GM19328 (cell line): ENCODE results near the gene CHRNG.
"Not testable (repeated sequence)": the region's sequence is repeated elsewhere in the genome, so short reads cannot be mapped to it uniquely, and the experiment has no call there.

ENCODE experiments used
- ATAC-seq: cut with Tn5 transposase; IDR thresholded peaks from one replicate; pipeline ENCODE4 v1.9.1; 2021; ENCODE audit warnings: mild to moderate bottlenecking, moderate library complexity; ENCODE audit not compliant: unreplicated experiment

CHRNG gene

DNA sequence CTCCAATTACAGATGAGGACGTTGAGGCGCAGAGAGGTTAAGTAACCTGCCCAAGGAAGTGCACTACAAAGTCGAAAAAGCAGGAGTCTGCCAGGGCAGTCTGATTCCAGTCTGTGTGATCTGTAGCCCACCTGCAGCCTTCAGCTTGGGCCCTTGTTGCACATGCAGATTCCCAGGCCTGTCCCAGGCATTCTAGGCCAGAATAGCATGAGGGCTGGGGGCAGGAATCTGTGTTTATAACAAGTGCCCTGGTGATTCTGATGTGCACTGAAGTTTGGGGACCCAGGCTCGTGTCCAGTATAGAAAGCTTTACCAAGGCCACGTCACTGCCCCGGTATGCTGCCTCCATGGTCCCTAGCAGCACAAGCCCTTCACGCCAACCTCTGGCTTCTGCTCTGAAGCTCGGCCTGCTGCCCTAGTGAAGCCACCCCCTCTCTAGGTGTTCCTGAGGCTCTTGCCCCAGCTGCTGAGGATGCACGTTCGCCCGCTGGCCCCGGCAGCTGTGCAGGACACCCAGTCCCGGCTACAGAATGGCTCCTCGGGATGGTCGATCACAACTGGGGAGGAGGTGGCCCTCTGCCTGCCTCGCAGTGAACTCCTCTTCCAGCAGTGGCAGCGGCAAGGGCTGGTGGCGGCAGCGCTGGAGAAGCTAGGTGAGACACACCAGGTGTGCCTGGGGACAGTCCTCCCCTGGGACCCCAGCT is 4.6 kb downstream of the CHRNG start:
- no peak for ATAC-seq

DNA sequence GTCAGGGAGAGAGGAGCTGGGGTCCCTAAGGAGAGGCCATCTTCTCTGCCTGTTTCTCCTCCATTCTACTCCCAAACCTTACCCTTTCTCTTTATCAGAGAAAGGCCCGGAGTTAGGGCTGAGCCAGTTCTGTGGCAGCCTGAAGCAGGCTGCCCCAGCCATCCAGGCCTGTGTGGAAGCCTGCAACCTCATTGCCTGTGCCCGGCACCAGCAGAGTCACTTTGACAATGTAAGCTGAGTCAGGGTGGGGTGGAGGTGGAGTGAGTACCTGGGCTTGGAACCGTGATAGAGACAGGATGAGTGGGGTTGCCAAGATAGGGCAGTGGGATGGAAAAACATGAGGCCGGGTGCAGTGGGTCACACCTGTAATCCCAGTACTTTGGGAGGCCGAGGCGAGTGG is 5.2 kb downstream of the CHRNG start:
- no peak for ATAC-seq

DNA sequence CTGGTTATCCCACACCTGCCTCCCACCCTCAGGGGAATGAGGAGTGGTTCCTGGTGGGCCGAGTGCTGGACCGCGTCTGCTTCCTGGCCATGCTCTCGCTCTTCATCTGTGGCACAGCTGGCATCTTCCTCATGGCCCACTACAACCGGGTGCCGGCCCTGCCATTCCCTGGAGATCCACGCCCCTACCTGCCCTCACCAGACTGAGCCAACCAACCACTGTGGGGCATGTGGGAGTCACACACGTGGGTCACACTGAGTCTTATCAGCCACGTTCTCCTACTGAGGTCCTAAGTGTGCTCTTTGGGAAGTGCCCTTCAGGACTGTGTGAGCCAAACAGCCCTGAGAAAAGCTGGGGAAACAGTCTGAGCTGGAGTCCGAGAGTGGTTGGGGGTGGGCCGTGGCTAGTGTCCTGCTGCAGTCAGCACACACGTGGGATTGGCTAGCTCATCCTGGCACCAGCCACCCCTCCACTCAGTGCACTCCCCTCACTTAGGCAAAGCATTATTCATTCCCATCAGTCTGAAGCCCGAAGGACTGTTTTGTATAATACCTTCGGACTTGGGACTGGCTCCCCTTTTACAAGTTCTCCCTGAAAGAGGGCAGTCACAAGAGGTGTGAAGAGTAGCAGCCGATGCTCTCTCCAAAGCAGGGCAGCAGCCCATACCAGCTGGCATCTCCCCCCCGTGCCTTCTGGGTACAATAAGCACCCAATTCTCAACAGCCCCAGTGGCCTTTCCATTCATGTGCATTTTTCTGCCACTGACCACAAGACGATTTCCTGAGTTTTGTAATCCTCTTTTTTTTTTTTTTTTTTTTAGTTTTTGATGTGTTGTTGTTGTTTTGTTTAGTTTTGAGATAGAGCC is 6.3 kb downstream of the CHRNG start:
- ATAC-seq = no peak

DNA sequence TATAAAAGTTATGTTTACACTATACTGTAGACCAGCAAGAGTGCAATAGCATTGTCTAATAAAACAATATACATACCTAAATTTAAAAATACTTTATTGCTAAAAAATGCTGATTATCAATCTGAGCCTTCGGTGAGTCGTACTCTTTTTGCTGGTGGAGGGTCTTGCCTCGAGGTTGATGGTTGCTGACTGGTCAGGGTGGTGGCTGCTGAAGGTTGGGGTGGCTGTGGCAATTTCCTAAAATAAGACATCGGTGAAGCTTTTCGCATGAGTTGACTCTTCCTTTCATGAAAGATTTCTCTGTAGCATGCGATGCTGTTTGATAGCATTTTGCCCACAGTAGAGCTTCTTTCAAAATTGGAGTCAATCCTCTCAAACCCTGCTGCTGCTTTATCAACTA is 8.5 kb downstream of the CHRNG start:
- ATAC-seq = no peak

DNA sequence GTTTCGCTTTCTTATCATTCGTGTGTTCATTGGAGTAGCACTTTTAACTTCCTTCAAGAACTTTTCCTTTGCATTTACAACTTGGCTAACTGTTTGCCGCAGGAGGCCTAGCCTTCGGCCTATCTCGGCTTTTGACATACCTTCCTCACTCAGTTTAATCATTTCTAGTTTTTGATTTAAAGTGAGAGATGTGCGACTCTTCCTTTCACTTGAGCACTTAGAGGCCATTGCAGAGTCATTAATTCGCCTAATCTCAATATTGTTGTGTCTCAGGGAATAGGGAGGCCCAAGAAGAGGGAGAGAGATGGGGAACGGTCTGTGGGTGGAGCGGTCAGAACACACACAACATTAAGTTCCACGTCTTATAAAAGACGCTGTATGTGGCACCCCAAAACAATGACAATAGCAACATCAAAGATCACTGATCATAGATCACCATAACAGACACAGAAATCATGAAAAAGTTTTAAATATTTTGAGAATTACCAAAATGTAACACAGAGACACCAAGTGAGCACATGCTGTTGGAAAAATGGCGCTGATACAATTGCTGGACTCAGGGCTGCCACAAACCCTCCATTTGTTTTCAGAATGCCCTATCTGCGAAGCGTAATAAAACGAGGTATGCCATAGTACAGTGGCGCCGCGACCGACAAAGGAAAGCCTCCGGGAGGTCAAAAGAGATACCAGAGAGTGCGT is 10.3 kb downstream of the CHRNG start:
- peak; percentile 15 for ATAC-seq

DNA sequence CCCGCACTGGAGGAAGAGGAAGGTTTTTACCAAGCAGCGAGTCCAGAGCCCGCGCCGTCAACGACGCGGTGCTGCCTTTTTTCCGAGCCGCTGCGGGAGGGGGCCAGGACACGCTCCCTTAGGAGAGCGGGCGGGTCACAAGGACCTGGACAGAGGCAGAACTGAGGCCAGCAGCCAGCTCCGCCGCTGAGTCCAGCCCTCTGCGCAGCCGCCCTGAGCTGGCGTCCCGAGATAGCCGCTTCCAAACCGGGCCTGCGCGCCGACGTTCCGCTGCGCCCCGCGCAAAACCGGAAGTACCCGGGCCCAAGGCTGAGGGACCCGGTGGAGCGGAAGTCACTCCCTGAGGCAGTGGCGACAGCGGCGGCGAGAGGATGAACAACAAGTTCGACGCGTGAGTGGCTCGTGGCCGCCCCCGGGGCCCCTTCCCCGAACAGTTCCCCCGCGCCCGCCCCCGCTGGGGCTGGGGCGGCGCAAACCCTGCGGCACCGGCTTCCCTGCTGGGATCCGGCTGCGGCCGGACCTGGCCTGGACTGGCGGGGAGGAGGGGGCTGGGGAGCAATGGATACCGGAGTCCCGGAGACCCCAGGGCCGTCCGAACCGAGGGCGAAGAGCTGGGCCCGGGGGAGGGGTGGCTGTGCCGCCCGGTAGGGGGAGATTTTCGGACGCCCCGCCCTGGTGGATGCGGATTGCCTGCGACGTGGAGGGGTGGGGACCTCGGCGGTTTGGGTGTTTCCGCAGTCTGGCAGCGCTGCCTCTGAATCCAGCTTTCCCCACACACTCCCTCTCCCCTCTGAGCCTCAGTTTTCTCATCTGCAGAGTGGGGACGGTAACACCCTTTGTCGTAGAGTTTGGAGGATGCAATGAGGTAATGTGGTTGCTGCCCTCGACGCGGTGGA is 11.1 kb downstream of the CHRNG start, which contains the start of the genes EIF4E2 and TIGD1:
TSS of gene EIF4E2 (plus strand) at position 336 of the 896 bp plus-strand sequence. CDS start at position 372, 36 bp downstream.
TSS of gene TIGD1 (minus strand) at position 204 of the 896 bp plus-strand sequence. CDS start 675 bp downstream, outside the sequence.
- ATAC-seq = peak; percentile 89

DNA sequence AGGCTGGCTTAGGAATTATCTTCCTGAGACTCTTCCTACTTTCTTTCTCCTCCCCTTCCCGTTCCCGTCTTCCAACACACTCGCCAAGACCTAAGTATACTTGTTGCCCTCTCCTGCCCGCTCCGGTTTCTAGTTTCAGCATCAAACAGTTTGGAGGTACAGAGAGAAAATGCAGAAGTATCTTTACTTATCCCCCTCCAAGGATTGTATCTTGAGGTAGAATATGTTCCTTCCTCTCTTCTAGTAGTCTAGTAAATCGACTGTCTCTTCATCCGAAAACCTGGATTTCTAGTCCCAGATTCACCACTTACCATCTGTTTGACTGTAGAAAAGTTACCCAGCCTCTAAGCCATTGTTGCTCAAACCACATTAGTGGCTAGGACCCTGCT is 11.8 kb downstream of the CHRNG start:
- ATAC-seq = no peak

DNA sequence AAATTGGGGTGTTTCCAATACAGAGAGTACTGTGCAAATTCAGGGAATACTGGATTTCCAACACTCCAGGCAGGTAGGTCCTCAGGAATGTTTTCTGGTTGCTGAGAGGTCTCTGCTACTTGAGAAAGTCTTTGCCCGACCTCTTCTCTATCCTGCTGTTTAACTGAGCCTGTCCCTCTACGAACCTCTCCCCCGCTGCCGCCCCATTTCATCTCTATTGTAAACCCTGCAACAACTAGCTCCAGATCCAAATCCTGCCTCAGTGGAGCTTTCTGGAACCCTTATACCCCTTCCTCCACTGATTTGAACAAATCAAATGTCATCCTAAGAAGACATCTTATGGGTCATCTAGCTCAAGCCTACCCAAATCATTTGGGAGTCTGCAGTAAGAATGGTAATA is 12.3 kb downstream of the CHRNG start:
- ATAC-seq = no peak

DNA sequence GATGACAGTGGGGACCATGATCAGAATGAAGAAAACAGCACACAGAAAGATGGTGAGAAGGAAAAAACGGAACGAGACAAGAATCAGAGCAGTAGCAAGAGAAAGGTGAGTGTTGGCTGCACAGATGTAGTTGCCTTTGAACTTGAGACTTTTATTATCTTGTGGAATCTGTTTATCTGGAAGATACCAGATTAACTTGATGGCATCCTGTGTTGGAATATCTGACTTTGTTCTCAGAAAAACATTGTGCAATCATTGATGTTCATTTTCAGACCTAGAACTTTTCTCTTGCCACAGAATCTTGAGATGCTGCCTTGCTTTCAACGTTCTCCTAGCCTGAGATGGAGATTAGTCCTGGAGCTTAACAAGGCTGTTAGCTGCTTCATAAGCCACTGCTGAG is 16.9 kb downstream of the CHRNG start:
- ATAC-seq = no peak

DNA sequence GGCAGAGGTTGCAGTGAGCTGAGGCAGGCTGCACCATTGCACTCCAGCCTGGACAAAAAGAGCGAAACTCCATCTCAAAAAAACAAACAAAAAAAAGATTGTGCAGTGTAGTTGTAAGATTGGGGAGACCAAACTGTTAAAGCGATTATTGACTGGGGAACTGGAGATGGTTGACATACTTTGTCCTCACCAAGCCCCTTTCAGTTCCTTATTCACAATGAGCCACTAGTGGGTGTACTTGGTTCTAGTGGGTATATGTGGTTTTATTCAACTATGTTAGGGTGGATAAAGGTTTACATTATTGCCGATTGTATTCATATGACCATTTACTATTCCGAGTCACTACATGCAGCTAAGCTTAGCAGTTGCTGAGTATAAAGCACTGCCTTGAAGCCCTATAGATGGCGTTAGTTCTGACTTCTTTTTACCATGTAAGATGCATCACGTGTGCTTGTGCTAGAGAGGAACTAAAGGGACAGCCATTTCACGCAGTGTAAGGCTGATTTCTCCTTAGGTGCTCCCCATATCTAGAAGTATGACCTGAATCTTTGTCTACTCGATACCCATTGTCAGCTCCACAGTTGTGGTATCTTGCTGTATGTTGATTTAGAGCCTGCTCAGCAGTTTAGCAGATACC is 23.1 kb downstream of the CHRNG start:
- no peak for ATAC-seq

DNA sequence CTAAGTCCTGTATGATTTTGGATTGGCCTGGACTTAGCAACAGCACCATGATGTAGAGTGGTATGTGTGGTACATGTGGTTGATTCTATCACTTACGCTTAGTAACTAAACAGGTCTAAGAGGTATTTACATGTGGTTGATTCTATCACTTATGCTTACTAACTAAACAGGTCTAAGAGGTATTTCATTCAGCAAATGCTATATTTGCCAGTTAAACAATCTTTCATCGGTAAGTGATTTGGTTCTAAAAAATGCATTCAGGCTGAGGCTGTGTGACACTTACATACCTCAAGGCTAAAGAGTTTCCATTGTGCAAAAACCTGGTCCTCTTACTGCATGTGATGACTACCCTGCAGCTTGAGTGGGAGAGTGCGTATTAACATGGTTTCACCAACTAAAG is 24.1 kb downstream of the CHRNG start:
- ATAC-seq = no peak

DNA sequence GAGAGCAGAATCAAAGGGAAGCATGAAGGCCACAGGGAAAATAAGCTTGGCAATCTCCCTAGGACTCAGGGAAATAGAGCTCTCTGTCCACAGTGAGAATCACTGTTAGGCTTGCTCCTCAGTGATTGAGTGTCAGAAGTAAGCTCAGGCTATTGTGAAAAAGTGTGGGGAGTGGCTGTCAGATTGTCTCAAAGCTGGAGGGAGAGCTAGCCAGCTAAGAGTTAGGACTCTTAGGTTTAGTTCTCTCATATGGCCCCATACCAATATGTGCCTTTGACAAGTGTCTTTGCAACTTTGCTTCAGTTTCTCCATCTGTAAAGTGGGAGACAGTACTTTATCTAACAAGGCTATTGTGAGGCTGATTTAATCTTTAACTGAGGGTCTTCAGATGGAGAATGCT is 28.2 kb downstream of the CHRNG start:
- ATAC-seq = no peak

DNA sequence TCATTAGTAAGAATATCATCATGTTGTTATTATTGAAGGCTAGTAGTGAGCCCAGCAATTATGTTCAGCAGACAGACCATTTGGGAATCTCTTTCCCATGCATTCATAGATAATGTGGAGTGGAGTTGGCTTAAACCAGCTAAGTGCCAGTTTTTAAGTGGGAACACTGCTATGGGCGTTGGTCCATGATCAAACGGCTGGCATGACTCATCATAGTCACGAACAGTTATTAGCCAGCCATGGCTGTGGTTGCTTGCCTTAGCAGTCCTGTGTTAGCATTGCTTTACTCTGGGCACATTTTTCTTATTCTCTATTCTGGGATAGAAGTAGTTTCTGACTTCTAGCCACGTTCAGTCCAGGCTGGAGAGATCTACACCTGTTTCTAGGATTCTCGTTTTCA is 28.7 kb downstream of the CHRNG start:
- no peak for ATAC-seq

DNA sequence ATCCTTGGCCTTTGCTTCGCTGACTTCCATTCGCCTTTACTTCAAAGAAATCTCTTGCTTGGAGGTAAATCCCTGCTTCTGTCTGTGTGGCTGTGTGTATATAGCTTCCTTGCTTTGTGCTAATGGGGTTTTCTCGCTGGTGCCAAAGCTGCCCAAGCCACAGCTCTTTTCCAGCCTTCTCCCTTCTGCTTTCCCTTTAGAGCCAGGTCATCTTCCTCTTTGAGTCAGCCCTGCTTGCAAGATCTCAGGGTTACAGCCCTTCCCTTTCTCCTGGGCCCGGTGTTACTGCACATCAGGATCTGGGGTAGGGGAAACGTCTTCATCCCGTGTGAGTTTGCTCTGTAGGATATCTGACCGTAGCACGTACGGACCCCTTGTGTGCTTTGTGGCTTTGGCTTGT is 30.0 kb downstream of the CHRNG start:
- no peak for ATAC-seq

DNA sequence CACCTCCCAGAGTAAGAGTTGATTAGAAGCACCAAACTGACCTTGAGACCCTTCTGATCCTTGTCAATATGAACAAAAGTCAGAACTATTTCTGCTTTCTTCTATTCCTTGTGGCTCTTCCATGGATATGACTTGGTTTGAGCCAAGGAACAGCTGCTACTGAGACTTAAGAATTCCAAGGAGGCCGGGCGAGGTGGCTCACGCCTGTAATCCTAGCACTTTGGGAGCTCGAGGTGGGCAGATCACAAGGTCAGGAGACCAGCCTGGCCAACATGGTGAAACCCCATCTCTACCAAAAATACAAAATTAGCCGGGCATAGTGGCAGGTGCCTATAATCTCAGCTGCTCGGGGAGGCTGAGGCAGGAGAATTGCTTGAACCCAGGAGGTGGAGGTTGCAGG is 31.0 kb downstream of the CHRNG start:
- ATAC-seq = not testable (repeated sequence)

DNA sequence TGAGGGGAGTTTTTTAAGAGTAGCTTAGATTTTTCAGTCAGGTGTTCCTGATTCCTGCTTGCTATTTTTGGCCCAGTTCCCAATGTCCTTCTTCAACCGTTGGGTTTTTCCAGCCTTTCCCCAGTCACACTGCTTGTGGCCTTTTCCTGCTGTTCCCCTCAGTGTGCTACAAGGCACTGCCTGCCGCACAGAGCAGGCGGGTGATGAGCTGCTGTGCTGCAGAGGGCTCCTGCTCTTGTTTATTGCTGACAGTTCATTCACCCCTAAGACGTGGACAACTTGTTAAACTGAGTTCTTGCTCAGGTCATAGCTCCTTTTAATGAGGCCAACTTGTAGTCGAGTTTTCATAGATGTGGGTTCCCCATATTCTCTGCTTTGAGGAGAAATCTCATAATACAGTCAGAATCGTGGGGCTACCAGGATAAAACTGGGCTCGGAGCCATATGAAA is 31.6 kb downstream of the CHRNG start:
- no peak for ATAC-seq

DNA sequence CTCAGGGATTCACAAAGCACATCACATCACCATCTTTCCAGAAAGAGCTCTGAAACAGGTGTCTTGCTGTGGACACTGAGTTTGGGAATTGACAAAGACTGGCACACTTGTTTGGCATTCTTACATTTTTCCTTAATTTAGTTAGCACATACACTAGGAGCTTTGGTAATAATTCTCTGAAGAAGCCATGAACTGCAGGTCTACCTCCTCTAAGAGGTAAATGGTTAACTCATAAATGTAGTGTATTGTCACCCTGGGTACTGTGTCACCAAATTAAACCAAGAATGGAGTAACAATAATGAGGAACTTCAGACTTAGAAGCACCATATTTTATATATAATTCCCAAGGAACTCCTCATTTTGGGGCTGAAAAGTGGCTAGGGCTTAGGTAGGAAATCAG is 33.5 kb downstream of the CHRNG start:
- ATAC-seq = no peak

DNA sequence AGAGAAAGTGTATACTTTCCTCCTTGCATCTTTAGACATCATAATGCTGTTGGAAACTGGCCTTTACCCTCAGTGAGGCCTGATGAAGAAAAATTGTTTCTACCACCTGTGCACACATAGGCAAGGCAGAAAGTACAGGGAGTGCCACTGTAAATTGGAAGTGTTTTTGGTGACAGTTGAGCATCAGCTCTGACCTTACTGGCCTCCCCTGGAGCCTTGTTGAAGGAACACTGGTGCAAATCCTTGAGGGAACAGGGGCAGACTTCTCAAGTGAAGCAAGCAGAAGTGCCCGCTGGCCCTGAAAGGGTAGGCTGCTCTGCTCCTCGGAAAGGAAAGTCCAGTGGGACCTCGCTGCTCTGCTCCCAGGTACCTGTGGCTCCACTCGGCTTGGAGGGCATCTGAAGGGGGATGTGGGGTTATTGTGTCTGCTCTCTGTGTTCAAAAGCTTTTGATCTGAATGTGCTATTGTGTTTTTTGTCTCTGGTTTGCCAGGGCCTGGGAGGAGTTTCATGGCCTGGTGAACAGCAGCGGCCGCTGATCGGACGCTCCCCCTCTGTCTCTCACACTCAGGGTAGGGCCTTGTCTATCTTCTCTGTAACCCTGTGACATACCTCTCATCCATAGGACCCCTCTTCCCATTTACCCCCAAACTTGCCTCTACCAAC is 34.4 kb downstream of the CHRNG start:
- ATAC-seq = no peak

DNA sequence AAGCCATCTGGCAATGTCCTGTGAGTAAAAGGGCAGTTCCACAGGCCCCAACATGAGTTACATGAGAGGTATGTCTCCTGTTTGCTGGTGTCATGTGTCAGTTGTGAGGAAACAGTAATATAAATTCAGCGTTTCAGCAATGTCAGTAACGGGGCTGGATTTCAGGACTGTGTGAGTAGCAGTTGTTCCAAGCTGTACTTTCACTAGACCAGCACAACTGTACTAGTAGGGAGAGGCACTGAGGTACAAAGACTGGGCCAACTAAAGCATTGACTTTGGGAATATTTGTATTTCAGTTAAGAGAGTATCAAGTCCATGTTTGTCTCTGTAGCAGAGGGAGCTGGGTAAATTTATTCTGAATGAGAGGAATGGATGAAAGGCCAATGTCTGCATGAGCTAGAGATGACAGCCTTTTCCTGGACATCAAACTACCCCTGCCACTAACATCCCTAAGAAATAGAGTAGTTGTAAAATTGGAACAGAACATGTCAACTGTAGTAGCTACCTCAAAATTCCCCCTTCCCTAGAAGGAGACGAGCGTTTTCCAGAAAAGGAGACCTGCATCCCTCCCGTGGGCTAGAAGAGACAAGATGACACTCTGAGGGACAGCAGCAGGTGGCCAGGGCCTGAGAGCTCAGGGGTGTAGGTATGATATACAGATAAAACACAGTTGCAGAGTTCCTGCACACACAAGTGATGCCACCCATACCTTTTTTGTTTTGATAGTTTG is 35.3 kb downstream of the CHRNG start:
- no peak for ATAC-seq
